Adrenal gland (tissue), 12 donors: Measurements from ENCODE around the gene KLRC3. TPM values are rescaled to one million over a fixed set of nuclear protein-coding genes. Genes with fewer than 3 reads are reported as not detected.

Experiments used
- DNase-seq, 7 donors: peaks; one replicate each; pipeline ENCODE4 v3.0.0-alpha.2; 2019 to 2020
- H3K27ac ChIP-seq, 5 donors: fragments of 200-600 bp; sonication (generic) in 4 of 5; 1 replicate in 3 of 5; 2 replicates in 2 of 5; pipeline versions ENCODE4 v1.5.1 to v1.8.0; 2016 to 2020; ENCODE audit warnings: mild to moderate bottlenecking in 1 of 5
- H3K27me3 ChIP-seq: fragments of 200-600 bp; 2 replicates; pipeline ENCODE4 v1.8.0; 2021
- H3K36me3 ChIP-seq, 2 donors: fragments of 200-600 bp; replicated peaks in 1 of 2; 1 replicate in 1 of 2; 2 replicates in 1 of 2; pipeline versions ENCODE4 v1.5.1 to v1.8.0; 2018 to 2022
- H3K4me1 ChIP-seq, 2 donors: fragments of 200-600 bp; replicated peaks in 1 of 2; 1 replicate in 1 of 2; 2 replicates in 1 of 2; pipeline versions ENCODE4 v1.5.1 to v1.8.0; 2018 to 2021
- H3K4me3 ChIP-seq, 4 donors: fragments of 200-600 bp; sonication (generic) in 3 of 4; one replicate each; pipeline ENCODE4 v1.5.1; 2016 to 2018
- H3K9me3 ChIP-seq, 3 donors: fragments of 200-600 bp; sonication (generic) in 1 of 3; replicated peaks in 1 of 3; 1 replicate in 2 of 3; 2 replicates in 1 of 3; pipeline versions ENCODE4 v1.5.1 to v1.8.0; 2016 to 2021
- POLR2A ChIP-seq, 2 donors: fragments of 450-650 bp; IDR thresholded peaks; one replicate each; pipeline ENCODE4 v1.6.1; 2017; ENCODE audit warnings: antibody characterized with exemption in 2 of 2, mild to moderate bottlenecking in 2 of 2, moderate library complexity in 1 of 2
- WGBS, 4 donors: extraction: QIAGEN DNeasy Blood & Tissue Kit in 2 of 4; methylation state at CpG; one replicate each; pipeline versions ENCODE4 v1.1.5 to v1.1.7; 2013 to 2017; 5-methylcytosine and 5-hydroxymethylcytosine counted together
- intact Hi-C, 2 donors: fragments of 100-400 bp; cut with DNase I; formaldehyde crosslinking; loops; one replicate each; pipeline versions ENCODE4 v1.14.1 to v1.15.0; 2022 to 2023
- polyA plus RNA-seq, 3 donors: library from polyadenylated mRNA; stranded (reverse); fragments of 200-250 nt in 2 of 3; fragments of 350-450 nt in 1 of 3; fragmentation: Illumina TruSeq in 1 of 3; extraction: RNeasy Lipid Tissue Mini Kit (QIAGEN cat#74804) in 1 of 3; gene quantifications; one replicate each; pipeline ENCODE4 v1.2.3, GENCODE V29; 2013 to 2014
- total RNA-seq, 9 donors: library from RNA; depleted of rRNA in 4 of 9; stranded (reverse); fragments of >200 nt in 4 of 9; fragments of 120-200 nt in 1 of 9; fragmentation: NEBNext Ultra II Directional in 1 of 9; extraction: Animal tissue kit (Norgen Biotek cat#: 25700) in 1 of 9; gene quantifications; one replicate each; pipeline versions ENCODE4 v1.1.0 to v1.2.4, GENCODE V29; 2013 to 2023
- TF ChIP-seq, protein P1 (sequence below), 6 experiments: fragments of 450-650 bp in 4 of 6; fragments of 200-600 bp in 2 of 6; sonication (generic) in 1 of 6; IDR thresholded peaks; 1 replicate in 5 of 6; 2 replicates in 1 of 6; pipeline versions ENCODE4 v1.5.1 to v1.8.0; 2016 to 2021; ENCODE audit warnings: antibody characterized with exemption in 6 of 6, mild to moderate bottlenecking in 2 of 6, moderate library complexity in 1 of 6
- donor health status: healthy with polysubstance abuse.
- donor health status: Bipolar disorder and iron deficiency.
- donor health status: DM: yes; HTN: yes; CAD: no.
- donor health status: DM: no; HTN: no; CAD: no.
- donor health status: DM: no; HTN: no; CAD: no.
- donor health status: DM: yes; HTN: yes; CAD: no.

KLRC3 gene
- total and polyA plus RNA-seq, 12 donors, result 0.17 to 0.26 TPM; not detected in 10

- intact Hi-C loops, result no loop called here
- H3K4me3 ChIP-seq, result peak overlapping the region in 2 of 4 donors; percentile 90 to 92
- 30 to 52% (median 39%) methylated on average over 9 of the region's 9 CpGs for WGBS, 4 donors
- DNase-seq, result no peak
- TF ChIP-seq POLR2A (IDR thresholded peaks at IDR 0.05), result no peak
- TF ChIP-seq, protein P1, sequence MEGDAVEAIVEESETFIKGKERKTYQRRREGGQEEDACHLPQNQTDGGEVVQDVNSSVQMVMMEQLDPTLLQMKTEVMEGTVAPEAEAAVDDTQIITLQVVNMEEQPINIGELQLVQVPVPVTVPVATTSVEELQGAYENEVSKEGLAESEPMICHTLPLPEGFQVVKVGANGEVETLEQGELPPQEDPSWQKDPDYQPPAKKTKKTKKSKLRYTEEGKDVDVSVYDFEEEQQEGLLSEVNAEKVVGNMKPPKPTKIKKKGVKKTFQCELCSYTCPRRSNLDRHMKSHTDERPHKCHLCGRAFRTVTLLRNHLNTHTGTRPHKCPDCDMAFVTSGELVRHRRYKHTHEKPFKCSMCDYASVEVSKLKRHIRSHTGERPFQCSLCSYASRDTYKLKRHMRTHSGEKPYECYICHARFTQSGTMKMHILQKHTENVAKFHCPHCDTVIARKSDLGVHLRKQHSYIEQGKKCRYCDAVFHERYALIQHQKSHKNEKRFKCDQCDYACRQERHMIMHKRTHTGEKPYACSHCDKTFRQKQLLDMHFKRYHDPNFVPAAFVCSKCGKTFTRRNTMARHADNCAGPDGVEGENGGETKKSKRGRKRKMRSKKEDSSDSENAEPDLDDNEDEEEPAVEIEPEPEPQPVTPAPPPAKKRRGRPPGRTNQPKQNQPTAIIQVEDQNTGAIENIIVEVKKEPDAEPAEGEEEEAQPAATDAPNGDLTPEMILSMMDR (IDR thresholded peaks at IDR 0.05), result no peak
- H3K9me3 ChIP-seq, result no peaks in the 10 kb centered on the region
- no peaks in the 10 kb centered on the region for H3K36me3 ChIP-seq
- H3K4me1 ChIP-seq, result peaks cover 22 to 35% of the 10 kb centered on the region in 2 donors
- no peaks in the 10 kb centered on the region for H3K27me3 ChIP-seq
- peak overlapping the region in 4 of 5 donors; percentile 77 to 99 (median 95) for H3K27ac ChIP-seq
Observed at GRCh38 chr12:10362828-10363657, 57.4 kb downstream of the KLRC3 start.

- 69 to 77% (median 73%) methylated on average over 3 of the region's 3 CpGs for WGBS, 4 donors
- intact Hi-C loops, result no loop called here
- H3K9me3 ChIP-seq, result no peaks in the 10 kb centered on the region
- peaks cover 22 to 35% of the 10 kb centered on the region in 2 donors for H3K4me1 ChIP-seq
- no peak for TF ChIP-seq POLR2A (IDR thresholded peaks at IDR 0.05)
- TF ChIP-seq, protein P1 (IDR thresholded peaks at IDR 0.05), result no peak
- no peak for DNase-seq
- H3K36me3 ChIP-seq, result no peaks in the 10 kb centered on the region
- H3K27me3 ChIP-seq, result no peaks in the 10 kb centered on the region
- no peak overlapping the region for H3K4me3 ChIP-seq
- H3K27ac ChIP-seq, result no peak overlapping the region
Observed at GRCh38 chr12:10362325-10362724, 58.1 kb downstream of the KLRC3 start.

Other genes starting within 250 kb of the KLRC3 start
- gene OLR1, start 248.5 kb downstream of the KLRC3 start, total RNA-seq, result 1 to 10 TPM in 2 of 9 donors, under 1 TPM in 6, not detected in 1; 0.28 to 1.8 (median 0.60) TPM
- gene OLR1, start 248.5 kb downstream of the KLRC3 start, polyA plus RNA-seq, result 1 to 10 TPM in 2 of 3 donors, under 1 TPM in 1; 0.37 to 2.2 (median 1.9) TPM
- gene TMEM52B, start 241.6 kb downstream of the KLRC3 start, total RNA-seq, result 1 to 10 TPM in 1 of 9 donors, under 1 TPM in 5, not detected in 3; 0.07 to 2.3 (median 0.34) TPM
- under 1 TPM; 0.07 to 0.56 (median 0.37) TPM for gene TMEM52B, start 241.6 kb downstream of the KLRC3 start, polyA plus RNA-seq
- 100 to 1,000 TPM in 4 of 9 donors, 10 to 100 TPM in 5; 71.6 to 260 (median 98.4) TPM for gene GABARAPL1, start 207.7 kb downstream of the KLRC3 start, total RNA-seq
- gene GABARAPL1, start 207.7 kb downstream of the KLRC3 start, polyA plus RNA-seq, result 100 to 1,000 TPM in 1 of 3 donors, 10 to 100 TPM in 2; 58.2 to 224 (median 58.9) TPM
- gene KLRD1, start 112.7 kb downstream of the KLRC3 start, total RNA-seq, result 1 to 10 TPM in 4 of 9 donors, under 1 TPM in 5; 0.12 to 3.1 (median 0.69) TPM
- 1 to 10 TPM in 1 of 3 donors, under 1 TPM in 2; 0.10 to 1.1 (median 0.16) TPM for gene KLRD1, start 112.7 kb downstream of the KLRC3 start, polyA plus RNA-seq
- gene KLRK1, start 30.6 kb downstream of the KLRC3 start, total RNA-seq, result 1 to 10 TPM in 3 of 9 donors, under 1 TPM in 4, not detected in 2; 0.25 to 5.2 (median 0.90) TPM
- gene KLRK1, start 30.6 kb downstream of the KLRC3 start, polyA plus RNA-seq, result 1 to 10 TPM; 1.5 to 2.4 (median 2.4) TPM
- not detected for gene KLRC4, start 10.8 kb downstream of the KLRC3 start, total RNA-seq
- gene KLRC4, start 10.8 kb downstream of the KLRC3 start, polyA plus RNA-seq, result under 1 TPM in 1 of 3 donors, not detected in 2; 0.22 TPM
- gene KLRC2, start 15.4 kb upstream of the KLRC3 start, total RNA-seq, result 1 to 10 TPM in 1 of 9 donors, under 1 TPM in 1, not detected in 7; 0.69 to 3.8 TPM
- gene KLRC2, start 15.4 kb upstream of the KLRC3 start, polyA plus RNA-seq, result not detected
- gene KLRC1, start 32.8 kb upstream of the KLRC3 start, total RNA-seq, result under 1 TPM in 4 of 9 donors, not detected in 5; 0.14 to 0.47 (median 0.40) TPM
- gene KLRC1, start 32.8 kb upstream of the KLRC3 start, polyA plus RNA-seq, result under 1 TPM in 2 of 3 donors, not detected in 1; 0.11 to 0.20 TPM
- gene EIF2S3B, start 85.3 kb upstream of the KLRC3 start, total RNA-seq, result 1 to 10 TPM in 2 of 9 donors, under 1 TPM in 6, not detected in 1; 0.25 to 2.6 (median 0.61) TPM
- gene EIF2S3B, start 85.3 kb upstream of the KLRC3 start, polyA plus RNA-seq, result under 1 TPM; 0.10 to 0.59 (median 0.56) TPM
- gene MAGOHB, start 193.0 kb upstream of the KLRC3 start, total RNA-seq, result 10 to 100 TPM in 8 of 9 donors, 1 to 10 TPM in 1; 4.4 to 23.3 (median 17.5) TPM
- 10 to 100 TPM; 20.7 to 38.7 (median 30.0) TPM for gene MAGOHB, start 193.0 kb upstream of the KLRC3 start, polyA plus RNA-seq